HAP-1 (cell line): ENCODE measurements around the gene AIFM3.
A peak's percentile ranks its signal among the peaks of the same experiment; 100 is the strongest.
"Not testable (repeated sequence)": the region's sequence is repeated elsewhere in the genome, so short reads cannot be mapped to it uniquely, and the experiment has no call there.

Experiments
- DNase-seq, 2 experiments: peaks; one replicate each; pipeline ENCODE4 v3.0.0-alpha.2; 2016 to 2020; ENCODE audit warnings: low spot score in 2 of 2
- H3K27me3 ChIP-seq: fragments of 250-450 bp; sonication (Bioruptor Pico); 2 replicates; pipeline ENCODE4 v1.5.1; 2020; ENCODE audit warnings: low read depth, mild to moderate bottlenecking, moderate library complexity
- H3K36me3 ChIP-seq: fragments of 250-450 bp; sonication (Bioruptor Pico); replicated peaks from 2 replicates; pipeline ENCODE4 v1.5.1; 2020; ENCODE audit warnings: mild to moderate bottlenecking
- H3K4me1 ChIP-seq: fragments of 250-450 bp; sonication (Bioruptor Pico); 2 replicates; pipeline ENCODE4 v1.5.1; 2020; ENCODE audit warnings: mild to moderate bottlenecking
- H3K4me3 ChIP-seq: fragments of 250-450 bp; sonication (Bioruptor Pico); 2 replicates; pipeline ENCODE4 v1.5.1; 2020; ENCODE audit warnings: mild to moderate bottlenecking, moderate library complexity
- H3K9me3 ChIP-seq: fragments of 250-450 bp; sonication (Bioruptor Pico); 2 replicates; pipeline ENCODE4 v1.5.1; 2020; ENCODE audit warnings: mild to moderate bottlenecking, moderate library complexity
- in situ Hi-C: fragments of 300-500 bp; cut with MboI; formaldehyde crosslinking; loops from 3 replicates; pipeline ENCODE4 v1.14.3; 2020; ENCODE audit warnings: low sequenced_read_pairs, inconsistent platforms, mixed read lengths

Gene AIFM3

GRCh38 chr22:20966883-20967696, at the start of gene AIFM3:
Gene AIFM3, plus strand, starts transcription at chr22:20967255. Its CDS starts 690 bp downstream, at chr22:20967945.
- H3K4me3 ChIP-seq: no peak within 1 kb of the TSS
- in situ Hi-C loops: loop anchor here (10.0 kb wide), 1 partner anchor 98 kb away; no protein-coding TSS in a partner anchor
- no peaks in the 10 kb centered on the region for H3K4me1 ChIP-seq
- H3K36me3 ChIP-seq: no peaks in the 10 kb centered on the region
- H3K9me3 ChIP-seq: no peaks in the 10 kb centered on the region
- no peaks in the 10 kb centered on the region for H3K27me3 ChIP-seq
- no peak for DNase-seq

GRCh38 chr22:20918663-20919218, 48.3 kb upstream of the AIFM3 start:
- peak overlapping the region; percentile 96 for H3K4me3 ChIP-seq
- H3K36me3 ChIP-seq: peaks cover 11% of the 10 kb centered on the region
- H3K4me1 ChIP-seq: peaks cover 13% of the 10 kb centered on the region
- DNase-seq: peak; percentile 34 to 35
- no peaks in the 10 kb centered on the region for H3K27me3 ChIP-seq
- in situ Hi-C loops: loop anchor here (10.0 kb wide), 1 partner anchor 66 kb away; the partner anchor contains the start of gene LZTR1
- H3K9me3 ChIP-seq: no peaks in the 10 kb centered on the region

- H3K9me3 ChIP-seq: no peaks in the 10 kb centered on the region
- H3K36me3 ChIP-seq: peaks cover 11% of the 10 kb centered on the region
- in situ Hi-C loops: loop anchor here (10.0 kb wide), 1 partner anchor 65 kb away; the partner anchor contains the start of gene LZTR1
- DNase-seq: peak; percentile 56 to 84
- no peaks in the 10 kb centered on the region for H3K27me3 ChIP-seq
- H3K4me1 ChIP-seq: peaks cover 13% of the 10 kb centered on the region
- peak overlapping the region; percentile 96 for H3K4me3 ChIP-seq
Measured at GRCh38 chr22:20919718-20920117, 47.3 kb upstream of the AIFM3 start.

GRCh38 chr22:20920881-20921203, 46.2 kb upstream of the AIFM3 start:
- Histone ChIP-seq H3K36me3 (peaks cover 11% of the 10 kb centered on the region), H3K9me3 (no peaks in the 10 kb centered on the region), H3K4me3 (peak overlapping the region; percentile 96), H3K4me1 (peaks cover 17% of the 10 kb centered on the region), H3K27me3 (no peaks in the 10 kb centered on the region)
- peak in 1 of 2 experiments; percentile 7 for DNase-seq
- in situ Hi-C loops: no loop called here

- H3K4me3 ChIP-seq: no peak overlapping the region
- in situ Hi-C loops: no loop called here
- peaks cover 11% of the 10 kb centered on the region for H3K36me3 ChIP-seq
- H3K27me3 ChIP-seq: no peaks in the 10 kb centered on the region
- H3K9me3 ChIP-seq: no peaks in the 10 kb centered on the region
- DNase-seq: no peak
- H3K4me1 ChIP-seq: peaks cover 18% of the 10 kb centered on the region
Measured at GRCh38 chr22:20922141-20922751, 44.8 kb upstream of the AIFM3 start.

- Histone ChIP-seq H3K4me3 (no peak overlapping the region), H3K9me3 (no peaks in the 10 kb centered on the region), H3K4me1 (peaks cover 13% of the 10 kb centered on the region), H3K27me3 (no peaks in the 10 kb centered on the region), H3K36me3 (no peaks in the 10 kb centered on the region; the same call in none of the 2 replicates)
- peak in 1 of 2 experiments; percentile 5 for DNase-seq
- in situ Hi-C loops: no loop called here
Measured at GRCh38 chr22:20926243-20926642, 40.8 kb upstream of the AIFM3 start.

- H3K36me3 ChIP-seq: no peaks in the 10 kb centered on the region; the same call in none of the 2 replicates
- H3K9me3 ChIP-seq: no peaks in the 10 kb centered on the region
- peaks cover 10% of the 10 kb centered on the region for H3K4me1 ChIP-seq
- DNase-seq: no peak
- no peaks in the 10 kb centered on the region for H3K27me3 ChIP-seq
- no peak overlapping the region for H3K4me3 ChIP-seq
- in situ Hi-C loops: no loop called here
Measured at GRCh38 chr22:20927940-20928572, 39.0 kb upstream of the AIFM3 start.

GRCh38 chr22:20928573-20928967, 38.5 kb upstream of the AIFM3 start:
- Histone ChIP-seq H3K27me3 (no peaks in the 10 kb centered on the region), H3K36me3 (peaks cover under 1% of the 10 kb centered on the region), H3K4me3 (no peak overlapping the region), H3K4me1 (peaks cover 10% of the 10 kb centered on the region), H3K9me3 (no peaks in the 10 kb centered on the region)
- in situ Hi-C loops: no loop called here
- DNase-seq: no peak

GRCh38 chr22:20930004-20930403, 37.1 kb upstream of the AIFM3 start:
- H3K27me3 ChIP-seq: no peaks in the 10 kb centered on the region
- peaks cover 10% of the 10 kb centered on the region for H3K4me1 ChIP-seq
- peaks cover 13% of the 10 kb centered on the region for H3K36me3 ChIP-seq
- no peaks in the 10 kb centered on the region for H3K9me3 ChIP-seq
- no peak for DNase-seq
- in situ Hi-C loops: no loop called here
- no peak overlapping the region for H3K4me3 ChIP-seq

- DNase-seq, H3K27me3 ChIP-seq, H3K9me3 ChIP-seq, H3K4me3 ChIP-seq, H3K4me1 ChIP-seq, in situ Hi-C loops: not testable (repeated sequence)
- H3K36me3 ChIP-seq: peaks cover 16% of the 10 kb centered on the region
Measured at GRCh38 chr22:20930435-20930834, 36.6 kb upstream of the AIFM3 start.

GRCh38 chr22:20931126-20931654, 35.9 kb upstream of the AIFM3 start:
- Histone ChIP-seq H3K4me1 (peaks cover 2% of the 10 kb centered on the region; the same call in 1 of the 2 replicates), H3K27me3 (no peaks in the 10 kb centered on the region), H3K4me3 (no peak overlapping the region), H3K36me3 (peaks cover 23% of the 10 kb centered on the region), H3K9me3 (no peaks in the 10 kb centered on the region)
- DNase-seq: no peak
- in situ Hi-C loops: no loop called here

GRCh38 chr22:20933910-20934309, 33.1 kb upstream of the AIFM3 start:
- no peaks in the 10 kb centered on the region for H3K9me3 ChIP-seq
- in situ Hi-C loops: no loop called here
- H3K36me3 ChIP-seq: peaks cover 48% of the 10 kb centered on the region
- H3K4me1 ChIP-seq: no peaks in the 10 kb centered on the region
- H3K4me3 ChIP-seq: no peak overlapping the region
- no peak for DNase-seq
- H3K27me3 ChIP-seq: no peaks in the 10 kb centered on the region

GRCh38 chr22:20935049-20935448, 32.0 kb upstream of the AIFM3 start:
- DNase-seq, H3K4me1 ChIP-seq, H3K9me3 ChIP-seq, H3K27me3 ChIP-seq, in situ Hi-C loops, H3K4me3 ChIP-seq: not testable (repeated sequence)
- peaks cover 49% of the 10 kb centered on the region for H3K36me3 ChIP-seq
